Vagina (tissue), 2 donors: ENCODE data around the gene IRAG1.

Experiments
- CTCF ChIP-seq, 3 experiments: fragments of 450-650 bp in 2 of 3; fragments of 200-600 bp in 1 of 3; sonication (generic) in 1 of 3; IDR thresholded peaks; one replicate each; pipeline ENCODE4 v1.5.1; 2017 to 2019; ENCODE audit warnings: antibody characterized with exemption in 3 of 3, mild to moderate bottlenecking in 2 of 3, moderate library complexity in 2 of 3
- POLR2A ChIP-seq, 2 donors: fragments of 450-650 bp; IDR thresholded peaks; one replicate each; pipeline ENCODE4 v1.6.1; 2017; ENCODE audit warnings: antibody characterized with exemption in 2 of 2, mild to moderate bottlenecking in 2 of 2, moderate library complexity in 2 of 2
- POLR2AphosphoS5 ChIP-seq, 2 donors: sonication (generic); formaldehyde crosslinking; IDR thresholded peaks; one replicate each; pipeline ENCODE4 v1.9.0; 2017; ENCODE audit warnings: antibody characterized with exemption in 2 of 2, mild to moderate bottlenecking in 2 of 2, low read depth in 1 of 2; ENCODE audit not compliant: insufficient read depth in 1 of 2

DNA sequence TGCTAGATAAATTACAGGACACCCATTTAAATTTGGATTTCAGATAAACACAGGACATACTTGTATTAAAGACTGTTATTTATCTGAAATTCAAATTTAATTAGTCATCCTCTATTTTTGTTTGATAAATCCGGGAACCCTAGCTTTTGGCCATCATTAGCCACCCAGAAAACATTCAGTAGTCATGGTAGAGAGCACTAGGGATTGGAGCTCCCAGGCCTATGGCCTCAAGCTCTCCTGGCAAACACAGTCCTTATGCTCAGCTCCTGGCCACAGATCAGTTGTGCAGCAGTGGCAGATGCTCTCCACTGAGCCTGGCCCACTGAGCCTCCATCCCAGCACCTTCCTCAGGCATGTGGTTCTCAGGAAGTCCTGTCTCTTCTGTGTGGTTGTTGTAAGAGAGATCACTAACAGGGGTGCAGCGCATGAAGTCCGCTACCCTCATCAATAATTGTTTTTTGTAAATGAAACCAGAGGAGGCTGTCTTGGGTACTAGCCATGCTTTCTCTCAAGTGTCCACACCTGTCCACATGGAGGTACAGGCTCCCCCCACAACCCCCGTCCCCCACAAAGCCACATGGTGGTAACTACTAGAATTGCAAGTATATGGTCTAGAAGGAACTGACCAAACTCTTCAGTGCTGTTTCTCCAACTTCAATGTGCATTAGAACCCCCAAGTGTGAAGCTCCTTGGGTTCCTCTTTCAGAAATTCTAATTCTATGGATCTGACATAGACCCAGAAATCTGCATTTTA is 1.1 kb upstream of the IRAG1 start:
- TF ChIP-seq CTCF (IDR thresholded peaks at IDR 0.05) (no peak), POLR2AphosphoS5 (IDR thresholded peaks at IDR 0.05; ENCODE audit: insufficient read depth in 1 of 2, low read depth in 1 of 2) (no peak), POLR2A (IDR thresholded peaks at IDR 0.05) (no peak)
